HG03280 (cell line): ENCODE measurements around the gene DAPK1.
"Not testable (repeated sequence)": the region's sequence is repeated elsewhere in the genome, so short reads cannot be mapped to it uniquely, and the experiment has no call there.

Source experiments
- ATAC-seq: cut with Tn5 transposase; IDR thresholded peaks from one replicate; pipeline ENCODE4 v1.9.1; 2021; ENCODE audit warnings: mild to moderate bottlenecking, moderate library complexity; ENCODE audit not compliant: unreplicated experiment

Gene DAPK1

DNA sequence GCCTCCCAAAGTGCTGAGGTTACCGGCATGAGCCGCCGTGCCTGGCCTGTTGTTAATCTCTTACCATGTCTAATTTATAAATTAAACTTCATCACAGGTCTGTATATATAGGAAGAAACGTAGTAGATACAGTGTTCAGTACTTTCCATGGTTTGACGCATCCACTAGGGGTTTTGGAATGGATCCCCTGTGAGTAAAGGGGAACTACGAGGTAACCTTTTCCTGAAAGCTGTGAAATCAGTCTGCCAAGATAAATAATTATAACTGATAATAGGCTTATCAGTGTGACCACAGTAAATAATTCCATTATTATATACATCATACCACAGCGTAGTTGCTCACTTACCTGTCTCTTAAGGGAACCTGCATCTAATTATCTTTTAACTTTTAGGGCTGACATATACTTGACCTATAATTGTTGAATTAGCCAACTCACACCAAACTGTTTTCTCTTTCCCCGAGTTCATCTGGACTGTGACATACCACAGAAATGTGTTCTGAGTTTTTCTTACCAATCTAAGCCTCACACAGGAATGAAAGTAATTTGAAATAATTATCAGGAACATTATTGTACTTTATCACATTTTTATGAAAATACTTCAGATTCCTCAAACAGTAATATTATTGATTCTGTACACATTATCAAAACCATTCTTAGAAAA is 42.9 kb downstream of the DAPK1 start:
- no peak for ATAC-seq

DNA sequence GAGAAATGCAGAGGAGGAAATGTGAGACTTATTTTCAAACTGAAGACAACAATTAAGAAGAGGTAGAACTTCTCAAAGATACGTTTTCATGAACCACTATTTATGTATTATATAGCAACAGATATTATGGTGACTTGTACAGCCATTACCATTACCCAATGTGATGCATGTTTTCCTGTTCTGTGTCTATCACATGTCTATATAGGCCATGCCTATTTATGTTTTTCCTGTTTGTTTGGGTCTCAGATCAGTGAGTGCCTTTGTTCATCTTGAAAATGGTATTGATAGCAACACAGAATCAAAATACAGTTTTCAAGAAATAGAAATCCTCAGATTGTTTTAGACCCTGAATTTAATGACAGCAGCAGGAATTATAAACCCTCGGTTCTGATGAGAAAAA is 44.0 kb downstream of the DAPK1 start:
- ATAC-seq = no peak

DNA sequence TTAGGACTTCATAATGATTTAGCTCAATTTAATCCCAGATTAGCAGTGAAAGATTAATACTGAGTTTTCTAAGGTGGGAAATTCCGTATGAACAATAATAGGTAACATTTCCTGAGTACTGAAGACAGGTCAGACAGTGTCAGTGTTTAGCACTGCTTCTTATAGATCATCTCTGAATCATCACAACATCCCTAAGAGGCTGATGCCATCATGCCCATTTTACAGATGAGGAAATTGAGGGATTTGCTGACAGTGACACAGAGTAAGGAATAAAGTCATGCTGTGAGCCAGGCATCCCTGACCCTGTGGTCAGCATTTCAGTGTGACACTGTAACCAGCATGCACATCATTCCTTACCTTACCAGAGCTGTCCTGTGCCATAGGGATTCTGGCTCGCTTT is 44.5 kb downstream of the DAPK1 start:
- ATAC-seq = no peak

DNA sequence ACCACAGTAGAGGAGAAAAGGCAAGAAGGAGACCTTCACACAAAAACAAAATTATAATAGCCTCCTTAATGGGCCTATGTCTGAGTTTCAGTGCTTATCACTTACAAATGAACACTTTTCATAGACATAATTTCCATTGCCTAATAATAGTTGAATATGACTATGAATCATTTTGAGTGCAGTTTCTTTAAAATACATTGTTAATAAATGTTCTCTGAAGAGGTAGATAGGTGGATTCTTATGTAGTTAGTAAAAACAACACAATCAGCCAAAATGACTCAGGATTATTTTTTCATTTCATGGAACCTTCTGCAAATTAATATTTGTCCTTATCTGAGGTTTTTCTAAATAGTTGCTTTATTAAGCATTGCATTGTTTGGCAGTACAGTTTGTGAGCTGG is 45.6 kb downstream of the DAPK1 start:
- ATAC-seq = no peak

DNA sequence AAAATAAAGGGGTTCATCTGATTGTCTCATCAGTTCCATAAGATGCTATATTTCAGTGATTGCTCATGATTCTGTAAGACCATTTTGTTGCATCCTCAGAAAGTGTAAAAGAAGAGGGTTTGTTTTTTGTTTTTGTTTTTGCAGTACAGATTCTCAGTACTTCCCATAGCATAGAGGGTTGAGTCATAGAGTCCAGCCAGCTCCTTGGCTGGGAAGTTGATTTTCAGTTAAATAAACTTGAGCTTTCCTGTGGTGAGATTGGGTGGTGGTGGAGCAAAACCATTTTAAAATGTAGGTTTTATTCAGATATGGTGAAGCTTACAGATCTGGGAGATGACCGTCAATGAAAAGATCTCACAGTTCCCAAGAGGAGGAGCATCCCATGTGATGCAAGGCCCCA is 48.2 kb downstream of the DAPK1 start:
- no peak for ATAC-seq

DNA sequence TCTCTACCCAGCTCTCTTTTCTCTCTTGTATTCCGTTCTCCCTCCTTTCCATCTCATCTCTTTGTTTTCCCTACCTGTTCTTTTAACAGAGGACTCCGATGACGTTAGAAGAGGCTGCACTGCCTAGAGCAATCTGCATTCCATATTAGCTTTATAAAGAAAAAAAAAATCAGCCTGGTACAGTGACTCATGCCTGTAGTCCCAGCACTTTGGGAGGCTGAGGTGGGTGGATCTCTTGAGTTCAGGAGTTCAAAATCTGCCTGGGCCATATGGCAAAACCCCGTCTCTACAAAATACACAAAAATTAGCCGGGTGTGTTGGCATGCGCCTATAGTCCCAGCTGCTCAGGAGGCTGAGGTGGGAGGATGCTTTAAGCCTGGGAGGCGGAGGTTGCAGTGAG is 49.0 kb downstream of the DAPK1 start:
- no peak for ATAC-seq

DNA sequence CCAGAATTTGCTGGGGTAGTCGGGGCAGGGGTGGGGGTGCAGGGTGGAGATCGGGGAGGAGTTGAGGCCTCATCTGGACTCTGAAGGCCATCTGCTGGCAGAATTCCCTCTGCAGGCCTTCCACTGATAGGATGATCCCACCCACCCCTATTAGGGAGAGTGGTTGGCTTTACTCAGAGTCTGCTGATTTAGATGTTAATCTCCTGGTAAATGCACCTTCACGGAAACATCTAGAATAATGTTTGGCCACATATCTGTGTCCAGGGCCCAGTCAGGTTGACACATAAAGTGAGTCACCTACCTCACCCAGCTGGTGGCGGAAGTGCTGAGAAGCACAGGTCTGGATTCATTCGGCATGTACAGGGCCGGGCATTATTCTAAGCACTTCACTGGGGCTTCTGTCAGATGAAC is 50.0 kb downstream of the DAPK1 start:
- no peak for ATAC-seq

DNA sequence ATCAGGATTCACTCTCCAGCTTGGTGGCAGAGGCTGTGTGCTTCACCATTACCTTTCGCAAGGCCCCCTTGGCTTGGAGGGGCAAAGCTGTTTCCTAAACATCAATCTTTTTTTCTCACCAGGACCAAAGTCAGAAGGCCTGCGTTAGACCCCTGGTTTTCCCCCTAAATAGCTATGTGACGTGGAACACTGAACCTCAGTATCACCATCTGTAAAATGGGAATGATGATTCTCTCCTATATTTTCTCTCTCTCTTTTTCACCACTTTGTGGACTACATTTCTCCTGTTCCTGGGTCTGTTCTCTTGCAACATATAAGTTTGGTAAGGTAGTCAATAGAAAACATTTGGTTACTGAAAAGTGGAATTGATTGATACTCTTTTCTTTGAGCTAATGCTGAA is 50.5 kb downstream of the DAPK1 start:
- no peak for ATAC-seq

DNA sequence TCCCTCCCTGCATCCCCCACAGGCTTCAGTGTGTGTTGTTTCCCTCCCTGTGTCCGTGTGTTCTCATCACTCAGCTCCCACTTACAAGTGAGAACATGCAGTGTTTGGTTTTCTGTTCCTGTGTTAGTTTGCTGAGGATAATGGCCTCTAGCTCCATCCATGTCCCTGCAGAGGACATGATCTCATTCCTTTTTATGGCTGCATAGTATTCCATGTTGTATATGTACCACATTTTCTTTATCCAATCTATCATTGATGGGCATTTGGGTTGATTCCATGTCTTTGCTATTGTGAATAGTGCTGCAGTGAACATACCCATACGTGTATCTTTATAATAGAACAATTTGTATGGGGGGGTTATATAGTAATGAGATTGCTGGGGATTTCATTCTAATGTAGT is 51.4 kb downstream of the DAPK1 start:
- ATAC-seq = not testable (repeated sequence)

DNA sequence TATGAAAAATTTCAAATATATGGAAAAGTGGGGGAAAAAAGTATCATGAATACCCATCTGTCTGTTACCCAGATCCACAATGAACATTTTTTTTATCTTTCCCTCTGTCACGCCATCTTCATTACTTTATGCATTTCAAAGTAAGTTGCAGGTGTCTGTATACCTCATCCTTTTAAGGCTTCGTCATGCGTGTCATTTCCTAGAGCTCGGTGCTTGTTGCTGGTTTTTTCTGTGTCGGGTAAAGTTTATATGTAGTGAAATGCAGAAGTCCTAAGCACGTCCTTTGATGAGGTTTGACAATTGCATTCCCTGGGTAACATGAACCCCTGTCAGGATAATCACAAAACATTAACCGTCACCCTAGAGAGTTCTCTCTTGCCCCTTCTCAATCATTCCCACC is 52.1 kb downstream of the DAPK1 start:
- ATAC-seq = no peak

DNA sequence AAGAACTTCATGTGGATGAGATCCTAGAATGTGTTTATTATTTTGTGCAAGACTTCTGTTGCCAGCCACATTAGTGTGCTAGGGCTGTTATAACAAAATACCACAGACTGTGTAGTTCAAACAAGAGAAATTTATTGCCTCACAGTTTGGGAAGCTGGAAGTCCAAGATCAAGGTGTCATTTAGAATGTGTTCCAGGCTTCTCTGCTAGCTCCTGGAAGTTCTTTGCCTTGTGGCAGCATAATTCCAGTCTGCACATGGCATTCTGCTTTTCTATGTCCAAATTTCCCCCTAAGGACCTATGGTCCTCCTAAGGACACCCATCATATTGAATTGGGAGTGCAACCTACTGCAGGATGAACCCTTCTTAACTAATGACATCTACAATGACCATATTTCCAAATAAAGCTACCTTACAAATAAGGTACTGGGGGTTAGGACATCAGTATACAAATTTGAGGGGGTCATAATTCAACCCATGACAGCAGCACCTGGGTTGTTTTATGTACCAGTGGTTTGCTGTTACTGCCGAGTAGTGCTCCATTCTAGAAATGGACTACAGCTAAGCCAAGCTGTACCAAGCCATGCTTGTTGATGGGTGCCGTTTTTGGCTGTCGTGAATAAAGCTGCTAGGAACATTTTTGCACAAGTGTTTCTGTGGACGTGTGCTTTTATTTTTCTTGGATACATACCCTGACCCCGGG is 52.7 kb downstream of the DAPK1 start:
- ATAC-seq = no peak

DNA sequence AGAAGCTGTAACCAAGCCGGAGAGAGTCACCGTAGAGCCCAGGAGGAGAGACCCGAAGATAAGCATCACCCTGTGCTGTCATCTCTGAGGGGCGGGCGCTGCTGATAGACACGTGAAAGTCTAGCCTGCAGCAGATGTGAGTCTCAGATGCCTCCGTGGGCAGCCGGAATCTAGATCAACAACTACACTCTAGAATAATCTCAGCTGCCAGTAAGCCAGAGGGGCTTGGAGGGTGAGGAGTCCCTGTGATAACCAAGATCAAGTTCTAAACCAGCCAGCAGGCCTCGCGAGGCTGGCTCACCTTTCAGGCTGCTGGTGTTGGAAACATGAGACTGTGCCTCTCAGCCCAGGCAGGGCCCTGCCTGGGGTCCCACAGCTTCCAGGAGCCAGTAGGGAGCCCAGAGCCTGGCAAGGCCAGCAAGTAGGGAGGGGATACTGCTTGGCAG is 54.1 kb downstream of the DAPK1 start:
- no peak for ATAC-seq

DNA sequence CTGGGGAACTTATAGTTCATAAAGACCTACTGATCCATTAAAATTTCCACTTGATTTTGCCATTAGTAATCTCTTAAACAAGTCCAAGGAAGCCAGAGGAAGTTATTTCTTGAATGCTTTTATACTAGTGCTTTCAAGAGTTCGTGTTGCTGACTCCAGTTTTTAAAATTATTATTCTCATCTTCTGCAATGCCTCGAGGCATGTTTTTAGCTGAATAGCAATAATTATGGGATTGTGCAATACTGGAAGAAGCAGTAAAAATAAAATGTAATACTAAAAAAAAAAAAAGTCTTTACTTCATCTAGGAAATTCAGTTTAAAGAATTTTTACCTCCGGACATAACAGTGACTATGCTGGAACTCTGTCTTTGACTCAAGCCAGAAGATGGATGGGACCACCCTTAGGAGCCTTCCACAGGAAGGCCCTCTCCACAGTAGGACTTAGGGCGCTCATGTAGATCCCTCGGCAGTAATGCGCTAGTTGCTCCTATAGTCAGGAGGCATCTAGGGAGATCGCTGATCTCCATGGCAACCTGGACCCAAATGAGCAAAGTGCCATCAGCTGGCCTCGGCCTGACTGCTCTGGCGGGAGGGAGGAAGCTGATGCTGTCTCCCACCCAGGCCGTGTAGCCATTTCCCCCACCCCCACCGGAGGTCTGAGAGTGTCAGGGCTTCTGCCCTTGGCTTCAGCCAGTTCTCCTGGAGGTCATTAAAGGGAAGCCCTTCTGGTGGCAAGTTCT is 56.7 kb downstream of the DAPK1 start:
- ATAC-seq = no peak

DNA sequence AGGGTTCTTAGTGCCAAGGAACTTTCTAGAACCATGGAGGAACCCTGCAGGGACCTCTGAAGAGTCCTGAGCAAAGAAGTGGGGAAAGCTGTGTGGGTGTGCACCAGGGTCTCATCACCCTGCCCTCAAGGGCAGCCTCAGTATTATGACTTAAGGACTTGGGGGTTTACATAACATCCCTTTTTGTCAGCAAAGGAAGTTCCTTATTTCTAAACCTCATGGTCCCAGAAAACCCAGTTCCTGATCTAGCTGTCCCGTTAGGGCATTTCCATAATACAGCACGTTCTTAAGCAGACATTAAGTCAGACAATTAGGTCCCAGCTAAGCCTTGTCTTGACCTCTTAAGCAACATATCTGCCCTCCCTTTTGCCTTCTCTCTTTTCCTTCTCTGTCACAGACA is 57.3 kb downstream of the DAPK1 start:
- no peak for ATAC-seq

DNA sequence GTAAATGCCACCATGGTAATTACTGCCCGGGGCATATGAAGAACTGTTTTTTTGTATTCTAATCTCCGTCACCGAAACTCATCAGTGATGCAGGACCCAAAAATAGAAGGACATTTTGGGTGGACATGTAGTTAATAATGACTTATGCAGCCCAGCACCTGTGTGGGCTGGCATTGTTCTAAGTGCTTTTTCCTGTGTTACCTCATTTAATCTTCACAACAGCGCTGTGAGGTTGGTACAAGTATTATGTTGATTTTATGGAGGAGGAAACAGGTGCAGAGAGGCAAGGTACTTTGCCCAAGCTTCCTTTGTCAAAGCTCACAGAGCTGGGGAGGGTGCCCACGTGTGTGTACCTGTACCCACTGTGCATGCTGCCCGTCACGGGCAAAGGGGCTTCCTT is 58.4 kb downstream of the DAPK1 start:
- no peak for ATAC-seq

DNA sequence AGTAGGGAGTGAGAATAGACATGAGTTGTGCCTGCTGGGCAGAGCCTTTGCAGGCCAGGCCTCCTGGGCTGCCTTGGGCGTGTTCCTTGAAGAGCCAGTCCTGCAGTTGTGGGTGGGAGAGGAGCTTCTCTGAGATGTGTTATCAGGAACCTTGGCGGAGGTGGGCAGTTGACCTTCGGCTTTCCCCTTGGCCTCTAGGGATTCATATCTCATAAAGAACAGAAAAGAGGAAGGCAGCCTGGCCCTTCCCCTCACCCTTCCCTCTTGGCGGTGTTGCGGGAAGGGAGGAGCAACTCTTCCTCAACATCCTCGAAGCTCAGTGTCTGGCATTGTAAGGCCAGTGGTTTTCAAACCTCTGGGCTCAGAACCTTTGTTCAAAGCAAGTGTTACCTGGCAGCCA is 59.2 kb downstream of the DAPK1 start:
- ATAC-seq = no peak

DNA sequence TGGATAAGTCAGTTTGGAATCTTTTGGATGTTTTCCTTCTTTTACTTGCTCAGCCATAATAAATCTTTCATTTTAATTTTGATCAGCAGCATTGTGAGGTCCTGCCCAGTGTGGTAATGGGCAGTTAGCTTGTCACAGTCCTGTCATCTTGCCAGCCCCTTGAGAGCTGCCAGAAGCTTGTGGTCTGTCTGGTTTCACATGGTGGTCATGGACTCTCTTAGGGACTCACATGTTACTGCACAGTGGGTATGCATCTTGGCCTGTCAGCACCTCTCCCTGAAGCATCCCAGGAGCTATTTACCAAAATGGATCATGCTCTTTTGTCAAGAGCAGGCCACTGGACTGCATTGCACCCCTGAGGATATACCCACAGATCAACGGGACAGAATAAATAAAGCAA is 60.3 kb downstream of the DAPK1 start:
- no peak for ATAC-seq

DNA sequence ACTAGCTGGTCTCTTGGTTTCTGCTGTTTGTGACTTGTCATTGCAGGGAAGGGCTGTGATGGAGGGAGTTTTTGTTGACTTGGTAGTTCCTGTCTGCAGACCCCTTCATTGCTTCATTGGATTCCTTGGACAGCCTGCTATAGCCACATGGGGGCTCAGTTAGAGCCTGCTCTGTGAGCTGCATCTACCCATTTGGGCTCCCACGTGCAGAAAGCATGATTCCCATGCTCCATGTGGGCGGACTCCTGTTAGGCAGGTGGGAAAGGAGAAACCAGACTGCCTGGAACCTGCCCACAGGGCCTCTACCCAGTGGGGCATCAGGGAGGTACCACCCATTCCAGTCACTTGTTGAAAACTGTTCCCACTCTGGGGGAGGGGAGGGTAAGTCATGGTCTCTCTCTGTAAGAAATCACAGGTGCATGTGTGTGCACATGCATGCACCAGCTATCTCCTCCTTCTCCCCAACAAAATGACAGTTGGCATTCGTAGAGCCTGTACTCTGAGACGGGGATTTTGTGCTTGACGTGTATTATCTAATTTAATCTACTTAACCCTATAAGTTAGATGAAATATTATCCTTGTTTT is 61.0 kb downstream of the DAPK1 start:
- ATAC-seq = no peak

DNA sequence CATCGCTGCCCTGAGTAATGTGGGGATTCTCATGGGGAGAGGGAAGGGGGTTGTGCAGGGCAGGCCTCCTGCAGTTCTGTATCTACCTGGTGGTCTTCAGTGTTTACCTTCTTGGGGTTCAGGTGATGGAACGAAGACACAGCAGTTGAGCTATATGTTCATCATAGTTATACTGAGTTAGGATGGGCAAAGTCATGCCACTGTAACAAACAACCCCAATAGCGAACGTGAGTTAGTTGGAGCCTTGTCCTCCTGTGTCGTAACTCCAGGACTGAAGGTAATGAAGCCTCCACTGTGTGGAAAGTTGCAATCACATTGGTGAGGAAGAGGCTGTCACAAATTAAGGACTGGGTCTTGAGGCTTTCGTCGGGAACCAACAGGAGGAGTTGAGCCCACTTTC is 64.4 kb downstream of the DAPK1 start:
- ATAC-seq = no peak

DNA sequence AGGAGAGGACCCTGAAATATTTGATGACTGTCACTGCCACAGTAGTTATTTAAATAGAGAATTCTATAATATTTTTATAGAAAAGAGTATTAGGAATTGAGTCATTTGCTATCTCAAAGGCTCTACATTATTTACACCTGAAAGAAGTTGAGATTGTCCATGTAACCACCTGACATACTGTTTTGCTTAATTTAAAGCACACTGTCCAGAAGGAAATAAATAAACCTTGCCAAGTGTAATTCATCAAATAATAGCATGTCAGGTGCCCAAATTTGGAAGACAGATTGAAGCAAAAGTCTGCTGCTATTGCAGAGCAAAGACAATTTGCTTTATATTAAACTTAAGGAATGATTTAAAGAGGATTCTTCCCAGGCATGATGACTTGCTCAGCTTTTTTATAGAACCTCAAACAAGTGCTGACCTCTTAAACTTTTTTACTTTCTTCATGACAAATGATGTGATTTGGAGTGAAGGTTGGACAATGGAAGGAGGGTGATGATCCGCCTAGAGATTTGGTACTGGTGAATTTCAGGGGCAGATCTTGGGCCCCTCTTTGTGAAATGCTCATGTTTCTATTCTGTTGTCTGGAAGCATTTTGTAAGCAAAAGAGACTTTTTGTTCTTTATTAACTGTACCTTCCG is 65.0 kb downstream of the DAPK1 start:
- no peak for ATAC-seq

DNA sequence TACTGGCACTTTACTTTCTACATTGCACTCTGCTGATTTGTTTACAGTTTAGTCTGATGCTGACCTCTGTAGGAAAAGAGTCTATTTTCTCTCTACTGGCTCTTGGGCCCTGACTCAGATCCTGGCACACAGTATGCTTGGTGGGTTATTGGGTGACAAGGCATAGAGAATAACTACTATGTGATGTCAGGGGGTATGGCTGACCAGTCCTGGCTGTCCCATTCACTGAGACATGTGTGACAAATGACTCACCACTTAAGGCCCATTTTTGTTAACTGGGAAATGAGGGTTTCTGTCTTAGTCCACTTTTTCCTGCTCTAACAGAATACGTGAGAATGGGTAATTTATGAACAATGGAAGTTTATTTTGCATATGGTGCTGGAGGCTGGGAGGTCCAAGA is 66.4 kb downstream of the DAPK1 start:
- ATAC-seq = no peak
